GM23248 (cell line): ENCODE results near the gene CMKLR1. TPM values are rescaled to one million over a fixed set of nuclear protein-coding genes. Genes with fewer than 3 reads are reported as not detected.

ENCODE experiments used
- DNase-seq: peaks from one replicate; pipeline ENCODE4 v3.0.0-alpha.2; 2015
- H2AFZ ChIP-seq: fragments of 200-600 bp; sonication (generic); 2 replicates; pipeline ENCODE4 v1.6.1; 2016; ENCODE audit warnings: antibody characterized with exemption
- H3F3A ChIP-seq: fragments of 200-600 bp; sonication (generic); 2 replicates; pipeline ENCODE4 v1.6.1; 2016; ENCODE audit warnings: mild to moderate bottlenecking, antibody characterized with exemption, mixed run types; ENCODE audit not compliant: insufficient read depth
- H3K27ac ChIP-seq: fragments of 200-600 bp; sonication (generic); 2 replicates; pipeline ENCODE4 v1.5.1; 2016; ENCODE audit warnings: mild to moderate bottlenecking
- H3K27me3 ChIP-seq: fragments of 200-600 bp; sonication (generic); replicated peaks from 2 replicates; pipeline ENCODE4 v1.6.1; 2016; ENCODE audit warnings: mild to moderate bottlenecking; ENCODE audit not compliant: insufficient read depth
- H3K36me3 ChIP-seq: fragments of 200-600 bp; sonication (generic); 2 replicates; pipeline ENCODE4 v1.6.1; 2016; ENCODE audit warnings: low read depth, mild to moderate bottlenecking
- H3K4me1 ChIP-seq: fragments of 200-600 bp; sonication (generic); 2 replicates; pipeline ENCODE4 v1.6.1; 2016; ENCODE audit warnings: mild to moderate bottlenecking; ENCODE audit not compliant: insufficient read depth
- H3K4me2 ChIP-seq: fragments of 200-600 bp; sonication (generic); one replicate; pipeline ENCODE4 v1.6.1; 2016; ENCODE audit warnings: mild to moderate bottlenecking; ENCODE audit not compliant: unreplicated experiment
- H3K4me3 ChIP-seq: fragments of 200-600 bp; sonication (generic); 2 replicates; pipeline ENCODE4 v1.5.1; 2016; ENCODE audit warnings: mild to moderate bottlenecking
- H3K79me2 ChIP-seq: fragments of 200-600 bp; sonication (generic); 2 replicates; pipeline ENCODE4 v1.6.1; 2016; ENCODE audit warnings: mild to moderate bottlenecking; ENCODE audit not compliant: insufficient read depth
- H3K9ac ChIP-seq: fragments of 200-600 bp; sonication (generic); 2 replicates; pipeline ENCODE4 v1.6.1; 2016; ENCODE audit warnings: mild to moderate bottlenecking
- H3K9me2 ChIP-seq: fragments of 200-600 bp; sonication (generic); 2 replicates; pipeline ENCODE4 v1.6.1; 2016; ENCODE audit warnings: mixed run types, mild to moderate bottlenecking, moderate library complexity; ENCODE audit not compliant: insufficient read depth
- H3K9me3 ChIP-seq: fragments of 200-600 bp; sonication (generic); one replicate; pipeline ENCODE4 v1.6.1; 2017; ENCODE audit warnings: low read depth
- H4K20me1 ChIP-seq: fragments of 200-600 bp; sonication (generic); 2 replicates; pipeline ENCODE4 v1.6.0; 2016; ENCODE audit not compliant: insufficient read depth
- EZH2 ChIP-seq: fragments of 200-600 bp; sonication (generic); IDR thresholded peaks from 2 replicates; pipeline ENCODE4 v1.6.1; 2018; ENCODE audit warnings: antibody characterized with exemption, mild to moderate bottlenecking; ENCODE audit not compliant: insufficient read depth, poor library complexity, severe bottlenecking
- EZH2phosphoT487 ChIP-seq: fragments of 200-600 bp; sonication (generic); IDR thresholded peaks from 2 replicates; pipeline ENCODE4 v1.6.1; 2018; ENCODE audit warnings: antibody characterized with exemption, moderate library complexity, mild to moderate bottlenecking, low read depth; ENCODE audit not compliant: insufficient read depth
- WGBS, 2 experiments: methylation state at CpG; one replicate each; pipeline ENCODE4 v1.1.6; 2015 to 2017; ENCODE audit warnings: low lambda C conversion rate in 2 of 2, low coverage in 1 of 2; ENCODE audit errors: missing lambda C conversion rate in 2 of 2; 5-methylcytosine and 5-hydroxymethylcytosine counted together
- in situ Hi-C: fragments of 300-500 bp; cut with MboI; formaldehyde crosslinking; loops from 2 replicates; pipeline ENCODE4 v1.15.0; 2020
- polyA plus RNA-seq: library from polyadenylated mRNA; unstranded; fragments of >200 nt; fragmentation: Nextera tagmentation; extraction: Ambion mirVana; gene quantifications from 2 replicates; pipeline ENCODE4 v1.2.1, GENCODE V29; 2016
- total RNA-seq: library from RNA; depleted of rRNA; stranded (reverse); fragments of >200 nt; shearing (Covaris generic); gene quantifications from 2 replicates; pipeline ENCODE4 v1.2.3, GENCODE V29; 2014

CMKLR1 gene
- total and polyA plus RNA-seq, 2 experiments from 2014 or later: 1.9 to 2.9 TPM

DNA sequence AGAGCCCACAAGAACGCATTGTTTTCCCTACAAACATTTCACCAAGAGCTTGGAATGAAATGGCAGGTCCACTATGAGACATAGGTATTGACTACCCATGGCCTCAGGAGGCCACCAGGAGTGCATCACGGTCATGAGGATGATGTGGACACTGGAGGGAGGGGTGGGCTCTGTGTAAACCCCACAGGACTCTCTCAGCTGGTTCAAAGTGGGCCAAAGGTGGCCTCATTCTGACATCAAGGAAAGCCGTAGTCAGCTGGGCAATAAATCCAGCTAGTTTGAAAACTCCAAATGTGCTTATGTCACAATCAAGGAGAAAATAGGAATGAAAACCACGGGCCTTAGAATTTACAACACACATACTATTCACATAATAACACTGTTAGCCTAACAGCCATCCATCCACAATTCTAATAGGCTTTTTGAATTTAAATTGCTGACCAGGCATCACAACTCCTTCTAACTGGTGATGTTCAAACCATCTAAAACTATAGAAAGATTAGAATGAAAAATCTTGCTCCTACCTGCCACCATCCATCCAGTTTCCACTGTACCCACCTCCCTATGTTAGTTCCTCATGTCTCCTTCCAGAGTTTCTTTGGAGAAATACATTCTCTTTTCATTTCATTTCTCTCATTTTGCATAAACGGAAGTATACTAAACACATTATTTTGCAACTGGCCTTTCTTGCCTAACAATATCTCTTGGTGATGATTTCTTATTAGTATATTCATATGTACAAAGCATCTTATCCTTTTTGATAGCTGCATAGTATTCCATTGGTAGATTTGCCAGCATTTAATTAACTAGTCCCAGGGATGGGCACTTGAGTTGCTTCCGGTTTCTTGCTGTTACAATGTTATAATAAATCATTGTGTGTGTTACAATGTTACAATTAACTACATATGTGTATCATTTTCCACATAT is 21.5 kb downstream of the CMKLR1 start:
- Histone ChIP-seq H3K27ac (no peak overlapping the region), H3K9ac (no peak overlapping the region), H4K20me1 (no peaks in the 10 kb centered on the region), H3K79me2 (no peaks in the 10 kb centered on the region), H3K4me2 (no peak overlapping the region), H3F3A (no peaks in the 10 kb centered on the region), H3K9me3 (no peaks in the 10 kb centered on the region), H3K27me3 (no peaks in the 10 kb centered on the region; the same call in 1 of the 2 replicates), H3K36me3 (no peaks in the 10 kb centered on the region), H3K4me3 (no peak overlapping the region), H3K9me2 (no peaks in the 10 kb centered on the region), H2AFZ (no peak overlapping the region), H3K4me1 (no peaks in the 10 kb centered on the region)
- DNase-seq: no peak
- WGBS, 2 experiments: 39 to 45% methylated on average over 6 of the region's 6 CpGs
- TF ChIP-seq EZH2: no peak
- TF ChIP-seq EZH2phosphoT487: no peak
- in situ Hi-C loops: no loop called here

DNA sequence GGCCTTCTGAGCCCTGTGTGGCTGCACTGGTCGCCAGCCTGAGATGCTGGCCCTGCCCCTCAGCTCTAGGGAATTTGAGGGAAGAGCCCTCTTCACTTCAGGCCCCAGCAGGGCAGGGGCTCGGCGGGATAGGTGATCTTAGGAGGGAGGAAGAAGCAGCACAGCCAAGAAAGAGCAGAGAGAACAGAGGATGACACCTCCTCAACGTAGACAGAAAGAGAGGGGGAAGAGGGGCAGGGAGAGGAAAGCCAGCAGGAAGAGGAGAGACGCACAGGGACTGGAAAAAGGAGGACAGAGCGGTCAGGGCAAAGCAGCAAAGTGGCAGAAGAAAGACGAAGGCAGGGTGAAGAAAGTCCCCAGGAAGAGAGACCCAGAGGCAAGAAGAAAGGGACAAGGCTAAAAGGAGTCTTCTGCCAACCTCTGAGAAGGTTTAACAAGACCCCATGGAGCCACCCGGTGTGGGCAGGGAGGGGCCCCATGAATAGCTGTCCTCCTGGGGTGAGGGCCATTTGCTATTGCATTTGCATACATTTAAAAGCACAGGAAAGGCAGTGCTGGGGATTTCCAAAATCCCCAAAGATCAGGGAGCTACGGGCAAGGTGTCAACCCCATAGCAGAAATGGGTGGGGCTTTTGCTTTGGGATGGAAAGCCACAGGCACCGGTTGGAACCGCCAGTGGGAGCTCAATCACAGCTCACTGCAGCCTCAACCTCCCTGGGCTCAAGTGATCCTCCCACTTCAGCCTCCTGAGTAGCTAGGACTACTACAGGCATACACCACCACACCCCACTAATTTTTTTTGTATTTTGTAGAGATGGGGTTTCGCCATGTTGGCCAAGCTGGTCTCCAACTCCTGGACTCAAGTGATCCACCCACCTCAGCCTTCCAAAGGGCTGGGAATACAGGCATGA is 22.7 kb downstream of the CMKLR1 start:
- H4K20me1 ChIP-seq: no peaks in the 10 kb centered on the region
- H3K4me1 ChIP-seq: no peaks in the 10 kb centered on the region
- no peak overlapping the region for H3K9ac ChIP-seq
- H3F3A ChIP-seq: no peaks in the 10 kb centered on the region
- H3K27ac ChIP-seq: no peak overlapping the region
- H3K4me3 ChIP-seq: no peak overlapping the region
- H3K27me3 ChIP-seq: no peaks in the 10 kb centered on the region; the same call in 1 of the 2 replicates
- DNase-seq: no peak
- H3K9me3 ChIP-seq: no peaks in the 10 kb centered on the region
- no peaks in the 10 kb centered on the region for H3K36me3 ChIP-seq
- WGBS, 2 experiments: 59 to 71% methylated on average over 11 of the region's 12 CpGs
- H2AFZ ChIP-seq: no peak overlapping the region
- TF ChIP-seq EZH2phosphoT487: no peak
- no peak for TF ChIP-seq EZH2
- no peak overlapping the region for H3K4me2 ChIP-seq
- H3K9me2 ChIP-seq: no peaks in the 10 kb centered on the region
- H3K79me2 ChIP-seq: no peaks in the 10 kb centered on the region
- in situ Hi-C loops: no loop called here

DNA sequence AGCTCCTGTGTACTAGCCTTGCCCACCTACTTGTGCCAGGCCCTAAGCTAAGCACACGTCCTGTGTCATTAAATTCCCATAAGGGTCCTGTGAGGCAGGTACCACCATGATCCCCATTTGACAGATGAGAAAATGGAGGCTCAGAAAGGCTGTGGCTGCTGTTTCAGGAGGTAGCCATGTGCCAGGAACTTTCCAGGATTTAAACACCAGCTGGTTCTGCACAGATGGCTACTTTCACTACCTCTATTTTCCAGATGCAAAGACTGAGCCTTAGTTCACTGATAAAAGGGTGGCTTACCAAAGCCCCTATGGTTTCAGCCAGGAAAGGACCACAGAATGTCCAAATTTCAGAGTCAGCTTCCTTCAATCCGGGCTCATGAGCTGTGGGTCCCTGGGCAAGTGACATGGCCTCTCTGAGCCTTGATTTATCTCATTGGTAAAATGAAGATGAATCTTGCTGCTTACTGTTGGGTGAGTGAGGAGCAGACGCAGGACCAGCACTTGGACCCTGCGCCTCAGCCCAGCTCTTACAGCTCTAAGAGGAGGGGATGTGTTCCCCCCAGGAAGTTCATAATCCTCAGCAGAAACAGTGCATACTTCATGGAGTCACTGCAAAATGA is 23.5 kb downstream of the CMKLR1 start:
- Histone ChIP-seq H3K4me2 (no peak overlapping the region), H3K4me3 (no peak overlapping the region), H3K4me1 (no peaks in the 10 kb centered on the region), H4K20me1 (no peaks in the 10 kb centered on the region), H3K9me2 (no peaks in the 10 kb centered on the region), H3K9ac (no peak overlapping the region), H3K27ac (no peak overlapping the region), H3K27me3 (no peaks in the 10 kb centered on the region), H3K9me3 (no peaks in the 10 kb centered on the region), H2AFZ (no peak overlapping the region), H3F3A (no peaks in the 10 kb centered on the region), H3K79me2 (no peaks in the 10 kb centered on the region), H3K36me3 (no peaks in the 10 kb centered on the region)
- TF ChIP-seq EZH2phosphoT487 (no peak), EZH2 (no peak)
- WGBS, 2 experiments: 70 to 73% methylated on average over 4 of the region's 4 CpGs
- no peak for DNase-seq
- in situ Hi-C loops: no loop called here
